ENCODE results near the gene PRTFDC1.

PRTFDC1 gene

DNA sequence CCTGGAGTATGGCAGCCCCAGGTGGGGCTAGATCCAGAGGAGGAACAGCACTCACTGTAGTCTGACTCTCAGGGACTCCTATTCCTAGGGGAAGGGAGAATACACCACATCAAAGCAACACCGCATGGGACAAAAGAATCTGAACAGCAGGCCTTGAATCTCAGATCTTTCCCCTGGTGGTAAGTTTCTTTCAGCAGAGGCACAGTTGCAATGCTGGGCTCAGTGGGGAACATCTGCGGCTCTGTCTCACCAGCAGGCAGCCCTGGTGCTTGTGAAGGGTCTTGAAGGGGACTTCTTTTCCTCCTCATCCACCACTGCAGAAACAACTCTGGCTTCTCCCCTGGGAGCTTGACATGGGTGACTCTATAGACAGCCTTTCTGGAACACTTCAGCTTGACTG, 117.5 kb downstream of the PRTFDC1 start:
- DNase-seq = no peak

DNA sequence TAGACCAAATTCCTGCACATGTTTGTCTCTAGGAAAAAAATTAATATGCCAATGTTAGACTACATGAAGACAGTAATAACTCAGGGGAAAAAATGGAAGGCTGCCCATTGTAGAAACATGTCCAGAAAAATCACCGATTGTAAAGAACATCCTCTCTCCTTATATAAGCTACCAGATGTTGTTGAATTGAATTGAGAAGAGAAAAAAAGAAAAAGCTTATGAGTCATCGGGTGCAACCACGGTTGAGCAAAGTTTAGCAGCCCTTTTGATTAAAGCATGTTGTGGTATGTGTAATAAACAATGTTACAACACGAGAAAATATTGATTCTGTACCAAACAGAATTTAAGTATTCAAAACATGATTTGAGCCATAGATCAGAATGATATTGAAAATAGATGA, 126.4 kb downstream of the PRTFDC1 start:
- no peak for DNase-seq

- no peak for DNase-seq
Observed at GRCh38 chr10:24825551-24825950, 126.9 kb downstream of the PRTFDC1 start.

DNA sequence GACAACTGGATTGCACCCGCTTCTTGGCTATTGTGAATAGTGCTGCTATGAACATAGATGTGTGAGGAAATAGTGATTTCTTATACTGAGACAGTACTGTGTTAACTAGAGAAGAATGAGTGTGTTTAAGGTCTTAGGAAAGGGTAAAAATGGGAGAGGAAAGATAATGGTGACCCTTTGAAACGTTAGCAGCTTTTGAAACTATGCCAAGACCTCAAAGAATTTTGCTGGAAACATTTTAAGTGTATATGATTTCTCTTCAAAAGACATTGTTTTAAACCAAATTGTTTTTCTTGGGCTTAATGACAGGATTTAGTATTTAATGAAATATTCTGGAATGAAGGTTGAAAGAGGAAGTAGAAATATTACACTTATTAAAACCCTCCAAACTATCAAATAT, 127.9 kb downstream of the PRTFDC1 start:
- DNase-seq = no peak

- no peak for DNase-seq
Observed at GRCh38 chr10:24824124-24824523, 128.3 kb downstream of the PRTFDC1 start.

- no peak for DNase-seq
Observed at GRCh38 chr10:24822590-24822989, 129.8 kb downstream of the PRTFDC1 start.

DNA sequence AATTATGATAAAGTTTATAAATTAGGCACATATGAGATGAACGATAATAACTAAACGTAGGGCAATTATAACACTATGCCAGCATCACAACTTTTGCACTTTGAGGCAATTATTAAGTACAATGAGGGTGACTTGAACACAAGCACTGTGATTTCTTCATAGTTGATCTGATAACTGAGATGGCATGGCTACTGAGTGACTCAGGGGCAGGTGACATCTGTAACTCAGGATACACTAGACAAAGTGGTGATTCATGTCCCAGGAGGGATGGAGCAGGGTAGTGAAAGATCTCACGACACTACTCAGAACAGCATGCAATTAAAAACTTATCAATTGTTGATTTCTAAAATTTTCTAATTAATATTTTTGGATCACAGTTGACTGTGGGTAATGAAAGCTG, 130.4 kb downstream of the PRTFDC1 start:
- DNase-seq = no peak

DNA sequence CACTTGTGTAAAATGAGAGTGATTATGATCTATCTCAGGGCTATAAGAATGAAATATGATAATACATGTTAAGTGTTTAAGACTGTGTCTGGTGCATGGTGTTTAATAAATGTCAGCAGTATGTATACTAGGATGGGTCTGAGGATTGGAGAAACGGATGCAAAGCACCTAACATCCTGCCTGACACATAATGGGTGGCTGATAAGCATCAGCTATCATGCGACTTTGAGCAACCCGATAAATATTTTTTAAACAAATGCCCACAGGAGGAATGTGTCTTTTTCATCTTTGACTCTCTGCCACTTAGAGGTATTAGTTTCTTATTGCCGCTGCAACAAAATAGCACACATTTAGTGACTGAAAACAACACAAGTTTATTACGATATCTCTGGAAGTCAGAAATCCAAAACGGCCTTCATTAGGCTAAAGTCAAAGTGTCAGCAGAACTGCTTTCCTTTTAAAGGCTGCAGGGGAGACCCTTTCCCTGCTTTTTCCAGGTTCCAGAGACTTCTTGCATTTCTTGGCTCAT, 135.5 kb downstream of the PRTFDC1 start:
- no peak for DNase-seq

DNA sequence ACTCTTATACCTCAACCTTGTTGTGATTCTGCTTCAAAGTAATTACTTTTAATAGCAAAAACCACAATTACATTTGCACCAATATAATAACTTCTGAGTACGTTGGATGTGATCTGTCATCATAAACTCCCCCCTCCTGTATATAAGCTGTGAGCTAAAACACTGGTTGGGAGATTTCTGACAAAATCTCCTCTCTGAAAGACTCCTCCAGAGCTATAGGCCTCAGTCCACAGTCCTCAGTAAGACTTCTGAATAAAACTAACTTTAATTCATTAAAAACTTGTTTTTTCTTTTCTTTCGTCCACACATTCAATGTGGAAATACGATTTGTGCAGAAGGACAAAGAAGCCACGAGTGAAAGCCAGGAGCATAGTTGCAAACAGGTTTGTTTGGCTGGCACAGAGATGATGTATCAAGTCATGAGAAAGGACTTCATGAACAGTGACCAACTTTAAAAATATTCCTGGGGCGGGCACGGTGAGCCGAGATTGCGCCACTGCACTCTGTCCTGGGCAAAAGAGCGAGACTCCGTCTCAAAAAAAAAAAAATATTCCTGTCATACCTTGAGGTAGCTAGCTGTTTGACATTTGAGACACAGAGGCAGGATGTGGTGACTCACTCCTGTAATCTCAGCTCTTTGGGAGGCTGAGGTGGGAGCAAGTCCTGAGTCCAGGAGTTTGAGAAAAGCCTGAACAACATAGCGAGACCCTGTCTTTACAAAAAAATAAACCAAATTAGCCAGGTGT, 137.7 kb downstream of the PRTFDC1 start:
- no peak for DNase-seq

DNA sequence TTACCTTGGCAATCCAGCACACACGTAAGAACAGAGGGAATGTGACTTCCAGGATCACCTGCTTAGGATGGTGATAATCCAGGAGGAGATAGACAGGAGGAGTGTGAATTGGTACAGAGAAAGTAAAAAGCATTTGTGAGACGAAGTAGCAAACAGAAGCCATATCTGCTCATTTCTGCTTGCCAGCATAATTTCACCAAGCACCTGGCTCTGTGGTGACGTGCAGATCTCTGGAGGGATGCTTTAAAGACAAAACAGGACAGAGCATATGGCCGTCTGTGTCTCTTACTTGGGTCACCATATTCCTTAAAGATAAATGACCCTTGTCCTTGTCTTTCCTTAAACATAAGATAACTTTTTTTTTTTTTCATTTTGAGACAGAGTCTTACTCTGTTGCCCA, 138.6 kb downstream of the PRTFDC1 start:
- DNase-seq = no peak

DNA sequence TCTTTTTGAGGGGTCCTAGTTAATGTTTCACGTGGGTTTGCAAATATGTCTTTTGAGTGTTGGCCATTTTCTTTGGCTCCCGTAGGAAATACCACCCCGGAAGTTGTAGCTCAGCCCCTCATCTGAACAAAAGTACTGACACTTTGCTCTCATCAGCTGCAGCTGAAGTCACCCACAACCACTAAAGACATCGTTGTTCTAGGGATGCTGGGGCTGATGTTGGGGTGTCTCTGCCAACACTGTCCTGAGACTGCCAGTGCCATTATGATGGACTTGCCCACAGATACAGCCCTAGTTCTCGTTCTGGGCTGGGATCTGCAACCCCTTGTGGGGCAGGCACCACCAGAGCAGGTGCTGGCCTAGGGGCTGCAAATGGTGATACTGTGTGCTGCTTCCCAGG, 146.1 kb downstream of the PRTFDC1 start:
- DNase-seq = no peak

DNA sequence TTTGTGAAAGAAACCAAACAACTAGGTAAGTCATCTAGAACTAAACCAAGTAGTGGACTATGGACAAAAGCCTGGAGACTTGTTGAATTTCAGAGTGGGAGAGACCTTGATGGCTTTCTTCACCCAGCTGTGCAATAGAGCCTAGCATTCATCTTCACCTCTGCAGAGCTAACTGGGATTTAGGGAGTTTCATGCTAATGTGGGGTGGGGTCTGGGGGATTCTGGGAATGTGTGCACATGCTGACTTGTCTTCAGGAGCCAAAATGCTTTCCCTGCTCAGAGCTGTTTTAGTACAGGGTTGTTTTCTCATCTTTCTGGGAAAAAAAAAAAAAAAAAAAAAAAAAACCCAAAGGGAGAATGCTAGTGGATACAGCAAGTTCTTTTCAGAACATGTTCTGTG, 147.4 kb downstream of the PRTFDC1 start:
- no peak for DNase-seq

- DNase-seq = no peak
Observed at GRCh38 chr10:24804392-24804791, 148.0 kb downstream of the PRTFDC1 start.

DNA sequence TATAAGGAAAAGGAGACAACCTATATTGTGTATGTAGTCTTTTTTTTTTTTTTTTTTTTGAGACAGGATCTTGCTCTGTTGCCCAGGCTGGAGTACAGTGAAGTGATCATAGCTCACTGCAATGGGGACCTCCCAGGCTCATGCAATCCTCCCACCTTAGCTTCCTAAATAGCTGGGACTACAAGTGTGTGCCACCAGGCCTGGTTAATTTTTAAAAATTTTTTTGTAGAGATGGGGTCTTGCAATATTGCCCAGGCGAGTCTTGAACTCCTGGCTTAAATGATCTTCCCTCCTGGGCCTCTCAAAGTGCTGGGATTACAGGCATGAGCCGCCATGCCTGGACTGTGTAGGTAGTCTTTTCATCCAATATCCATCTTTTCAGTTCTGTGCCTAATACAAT, 150.0 kb downstream of the PRTFDC1 start:
- DNase-seq = no peak

DNA sequence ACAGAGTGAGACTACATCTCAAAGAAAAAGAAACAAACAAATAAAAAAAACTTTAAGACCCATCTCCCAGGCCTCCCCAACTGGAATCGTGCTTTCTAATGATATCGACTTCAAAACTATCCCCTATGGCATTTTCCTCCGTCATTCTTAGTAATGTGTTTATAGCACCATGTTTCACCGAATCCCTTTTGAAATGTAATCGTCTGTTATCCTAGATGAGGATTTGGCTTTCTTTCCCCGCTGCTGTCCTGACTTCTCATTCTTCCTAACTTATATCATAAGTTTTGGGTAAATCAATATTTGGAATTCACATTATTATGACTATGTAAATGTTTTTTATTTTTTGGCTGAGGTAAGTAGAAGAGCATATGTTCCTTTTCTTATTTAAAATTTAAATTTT, 151.5 kb downstream of the PRTFDC1 start:
- no peak for DNase-seq
